Measurements from ENCODE around the gene CDC14C. TPM values are rescaled to one million over a fixed set of nuclear protein-coding genes. Genes with fewer than 3 reads are reported as not detected.

Gene CDC14C
- total RNA-seq, 1 donor from 2014 or later: not detected

DNA sequence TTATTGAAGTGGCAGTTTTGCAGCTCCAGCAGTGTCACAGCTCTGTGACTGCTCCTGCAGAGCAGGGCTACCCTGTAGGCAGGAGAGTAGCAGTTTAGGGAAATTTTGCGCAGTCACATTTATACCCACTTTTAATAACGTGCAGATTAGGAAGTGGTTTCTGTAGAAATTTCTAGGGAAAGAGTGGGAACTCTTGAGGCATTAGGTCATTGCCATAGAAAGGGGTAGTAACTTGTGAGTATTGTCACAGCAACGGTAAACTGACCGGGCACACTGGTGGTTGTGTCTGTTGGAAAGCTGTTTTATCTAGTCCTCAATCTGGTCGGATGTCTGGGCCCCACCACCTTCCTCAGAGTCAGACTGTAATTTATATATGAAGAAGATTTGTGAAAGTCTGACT is 51.9 kb downstream of the CDC14C start:
- Mint-ChIP-seq H3K9me3 (peaks cover 6% of the 10 kb centered on the region), H3K4me1 (no peaks in the 10 kb centered on the region), H3K27me3 (no peaks in the 10 kb centered on the region), H3K36me3 (ENCODE audit: low read depth) (no peaks in the 10 kb centered on the region), H3K27ac (no peak overlapping the region), H3K4me3 (no peak overlapping the region)
- ChIA-PET CTCF (no interaction called here), POLR2A (no interaction called here)
- TF ChIP-seq, protein P1, sequence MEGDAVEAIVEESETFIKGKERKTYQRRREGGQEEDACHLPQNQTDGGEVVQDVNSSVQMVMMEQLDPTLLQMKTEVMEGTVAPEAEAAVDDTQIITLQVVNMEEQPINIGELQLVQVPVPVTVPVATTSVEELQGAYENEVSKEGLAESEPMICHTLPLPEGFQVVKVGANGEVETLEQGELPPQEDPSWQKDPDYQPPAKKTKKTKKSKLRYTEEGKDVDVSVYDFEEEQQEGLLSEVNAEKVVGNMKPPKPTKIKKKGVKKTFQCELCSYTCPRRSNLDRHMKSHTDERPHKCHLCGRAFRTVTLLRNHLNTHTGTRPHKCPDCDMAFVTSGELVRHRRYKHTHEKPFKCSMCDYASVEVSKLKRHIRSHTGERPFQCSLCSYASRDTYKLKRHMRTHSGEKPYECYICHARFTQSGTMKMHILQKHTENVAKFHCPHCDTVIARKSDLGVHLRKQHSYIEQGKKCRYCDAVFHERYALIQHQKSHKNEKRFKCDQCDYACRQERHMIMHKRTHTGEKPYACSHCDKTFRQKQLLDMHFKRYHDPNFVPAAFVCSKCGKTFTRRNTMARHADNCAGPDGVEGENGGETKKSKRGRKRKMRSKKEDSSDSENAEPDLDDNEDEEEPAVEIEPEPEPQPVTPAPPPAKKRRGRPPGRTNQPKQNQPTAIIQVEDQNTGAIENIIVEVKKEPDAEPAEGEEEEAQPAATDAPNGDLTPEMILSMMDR (IDR thresholded peaks at IDR 0.05): no peak
- ATAC-seq (ENCODE audit: low read depth) (no peak), DNase-seq (no peak)
- intact Hi-C loops (cut with micrococcal nuclease): no loop called here

DNA sequence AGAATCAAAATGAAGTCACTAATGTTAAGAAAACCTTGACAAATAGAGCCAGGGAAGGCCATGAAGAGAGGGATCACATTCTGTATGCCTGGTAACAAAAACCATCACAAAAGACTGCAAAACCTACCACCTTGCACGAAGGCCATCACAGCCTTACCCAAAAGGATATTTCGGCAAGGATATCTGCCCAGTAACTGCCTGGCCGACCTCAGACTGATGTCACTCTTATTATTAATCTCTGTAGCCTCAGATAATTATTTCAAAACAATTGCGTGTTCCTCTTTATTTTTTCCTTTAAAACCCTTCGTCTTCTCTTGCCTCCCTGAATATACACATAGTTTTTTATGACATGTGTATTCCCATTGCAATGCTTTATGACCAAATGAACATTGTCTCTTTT is 52.5 kb downstream of the CDC14C start:
- Mint-ChIP-seq H3K9me3 (peaks cover 5% of the 10 kb centered on the region), H3K27me3 (no peaks in the 10 kb centered on the region), H3K27ac (no peak overlapping the region), H3K4me1 (no peaks in the 10 kb centered on the region), H3K36me3 (ENCODE audit: low read depth) (no peaks in the 10 kb centered on the region), H3K4me3 (no peak overlapping the region)
- POLR2A ChIA-PET: no interaction called here
- CTCF ChIA-PET: no interaction called here
- ATAC-seq (ENCODE audit: low read depth): no peak
- intact Hi-C loops (cut with micrococcal nuclease): no loop called here
- DNase-seq: no peak
- TF ChIP-seq, protein P1 (IDR thresholded peaks at IDR 0.05): no peak
